RKO (cell line): ENCODE data around the gene DGAT2.
"Not testable (repeated sequence)": the region's sequence is repeated elsewhere in the genome, so short reads cannot be mapped to it uniquely, and the experiment has no call there.

ENCODE experiments used
- DNase-seq: peaks from one replicate; pipeline ENCODE4 v3.0.0-alpha.2; 2016; ENCODE audit warnings: low spot score

DGAT2 gene

DNA sequence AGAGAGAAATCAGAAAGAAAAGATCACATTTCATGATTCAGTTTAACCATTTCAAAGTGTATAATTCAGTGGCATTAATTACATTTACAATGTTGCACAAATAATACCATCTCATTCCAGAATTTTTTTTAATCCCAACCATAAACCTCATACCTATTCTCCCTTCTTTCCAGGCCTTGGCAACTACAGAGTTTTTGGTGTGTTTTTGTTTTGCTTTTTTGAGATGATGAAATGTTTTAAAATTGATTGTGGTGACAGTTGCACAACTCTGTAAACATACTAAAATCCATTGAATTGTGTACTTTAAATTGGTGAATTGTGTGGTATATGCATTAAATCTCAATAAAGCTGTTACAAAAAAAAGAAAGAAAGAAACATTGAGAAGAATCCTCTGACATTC lies 13.6 kb upstream of the DGAT2 start:
- not testable (repeated sequence) for DNase-seq

DNA sequence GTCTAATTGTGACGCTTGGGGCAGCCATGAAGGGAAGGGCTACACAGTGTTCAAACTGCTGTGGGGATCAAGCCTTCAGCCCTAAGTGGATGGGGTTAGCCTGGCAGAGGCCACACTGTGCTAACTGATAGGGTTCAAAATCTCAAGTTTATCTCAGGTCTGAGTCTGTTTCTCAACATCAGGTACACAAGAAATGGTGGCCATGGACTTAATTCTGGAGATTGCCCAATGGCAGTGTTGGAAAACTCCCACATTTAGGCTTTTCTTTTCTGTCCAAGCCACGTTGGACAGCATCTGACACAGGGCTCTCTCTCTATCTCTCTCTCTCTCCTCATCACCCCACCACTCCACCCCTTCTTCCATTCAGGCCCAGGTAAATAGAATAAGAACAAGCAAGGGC lies 10.9 kb upstream of the DGAT2 start:
- DNase-seq, result no peak

DNA sequence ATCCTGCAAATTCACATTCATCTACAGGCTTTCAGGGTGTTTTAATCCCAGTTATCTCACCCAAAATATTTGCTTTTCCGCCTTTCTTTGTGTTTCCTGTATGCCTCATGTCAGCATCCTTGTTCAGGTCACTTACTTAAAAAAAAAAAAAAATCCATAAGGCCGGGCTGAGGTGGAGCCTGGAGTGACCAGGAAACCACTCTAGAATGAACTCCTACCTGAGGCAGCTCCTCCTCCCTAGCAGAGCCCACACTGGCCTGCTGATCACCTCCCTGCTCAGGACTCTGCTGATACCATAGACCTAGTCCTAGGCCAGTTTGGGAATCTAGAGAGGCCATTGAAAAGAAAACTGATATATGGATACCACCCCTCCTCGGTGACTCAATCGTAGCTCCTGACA lies 8.7 kb upstream of the DGAT2 start:
- DNase-seq, result no peak

DNA sequence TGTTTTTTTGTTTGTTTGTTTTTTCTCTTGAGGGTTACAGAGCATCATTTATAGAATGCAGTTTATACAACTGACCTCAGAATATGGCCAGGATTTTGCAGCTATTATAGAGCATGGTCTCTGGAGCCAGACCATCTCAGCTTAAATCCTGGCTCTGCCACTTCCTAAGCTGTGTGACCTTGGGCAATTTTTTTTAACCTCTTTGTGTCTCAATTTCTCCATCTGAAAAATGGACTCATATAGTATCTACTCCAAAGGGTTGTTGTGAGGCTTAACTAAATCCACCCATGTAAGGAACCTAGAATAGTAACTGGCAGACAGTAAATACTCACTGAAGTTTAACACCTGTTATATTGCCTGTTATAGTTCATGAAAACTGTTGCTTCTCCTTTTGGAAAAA lies 8.3 kb upstream of the DGAT2 start:
- no peak for DNase-seq

DNA sequence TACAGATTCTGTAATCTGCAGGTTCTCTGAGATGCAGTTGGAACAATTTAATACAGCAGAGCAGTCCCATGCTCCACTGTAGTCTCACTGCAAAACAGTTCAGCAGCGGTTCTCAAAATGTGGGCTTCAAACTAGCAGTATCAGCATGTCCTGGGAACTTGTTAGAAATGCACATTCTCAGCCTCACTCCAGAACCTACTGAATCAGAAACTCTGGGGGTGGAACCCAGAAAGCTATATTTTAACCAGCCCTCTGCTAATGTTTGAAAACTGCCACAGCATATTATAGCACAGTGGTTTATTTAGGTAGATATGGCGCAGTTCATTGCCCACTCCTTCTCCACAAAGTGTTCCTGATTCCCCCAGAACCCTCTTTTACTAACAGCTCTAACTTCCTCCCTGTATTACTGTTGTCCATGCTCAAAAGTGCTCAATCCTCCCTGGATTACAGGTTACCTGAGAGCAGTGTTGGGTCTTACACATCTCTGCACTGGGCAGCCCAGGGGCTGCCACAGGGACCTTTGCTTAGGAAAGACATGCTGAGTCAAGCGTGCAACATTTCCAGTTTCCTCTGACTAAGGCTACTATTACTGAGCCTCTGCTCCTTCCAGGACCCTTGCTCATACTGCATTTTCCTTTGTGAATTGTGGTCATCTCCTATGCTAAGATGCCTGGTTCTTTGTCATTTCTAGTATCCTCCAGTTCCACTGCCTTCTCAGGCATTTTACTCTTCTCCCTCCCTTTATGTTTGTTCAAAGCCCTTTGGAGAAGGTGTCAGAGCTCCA lies 7.7 kb upstream of the DGAT2 start:
- peak; percentile 42 for DNase-seq

DNA sequence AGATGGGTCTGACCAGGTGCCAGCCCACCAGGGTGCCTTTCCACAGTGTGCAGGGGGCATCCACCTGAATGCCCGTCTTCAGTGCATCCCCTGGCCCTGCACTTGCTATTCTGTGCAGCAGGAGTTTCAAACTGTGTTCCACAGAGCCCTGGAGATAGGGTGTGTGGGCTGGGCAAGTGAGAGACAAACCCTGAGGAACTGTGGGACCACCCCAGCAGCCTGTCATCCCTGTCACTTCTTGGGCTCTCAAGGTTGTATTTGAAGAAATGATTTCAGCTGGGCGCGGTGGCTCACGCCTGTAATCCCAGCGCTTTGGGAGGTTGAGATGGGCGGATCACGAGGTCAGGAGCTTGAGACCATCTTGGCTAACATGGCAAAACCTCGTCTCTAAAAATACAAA lies 6.4 kb upstream of the DGAT2 start:
- no peak for DNase-seq

DNA sequence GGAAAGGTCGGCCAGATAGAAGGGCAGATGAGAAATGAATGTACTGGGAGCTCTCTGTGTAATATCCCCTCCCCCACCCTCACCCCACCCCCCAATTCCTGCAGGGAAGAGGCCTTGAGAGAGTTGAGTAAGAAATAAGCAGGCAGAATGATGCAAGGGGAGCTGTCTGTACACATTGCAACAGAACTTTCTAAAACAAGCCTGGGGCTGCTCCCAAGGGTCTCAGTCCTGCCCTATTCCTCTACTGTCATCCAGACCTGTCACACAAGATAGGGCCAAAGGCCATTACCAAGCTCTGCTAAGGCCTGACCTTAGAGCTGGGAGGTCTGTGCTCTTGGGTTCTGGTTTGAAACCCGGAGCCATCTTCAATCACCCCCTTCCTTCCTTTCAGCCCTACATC lies 5.7 kb upstream of the DGAT2 start:
- no peak for DNase-seq

DNA sequence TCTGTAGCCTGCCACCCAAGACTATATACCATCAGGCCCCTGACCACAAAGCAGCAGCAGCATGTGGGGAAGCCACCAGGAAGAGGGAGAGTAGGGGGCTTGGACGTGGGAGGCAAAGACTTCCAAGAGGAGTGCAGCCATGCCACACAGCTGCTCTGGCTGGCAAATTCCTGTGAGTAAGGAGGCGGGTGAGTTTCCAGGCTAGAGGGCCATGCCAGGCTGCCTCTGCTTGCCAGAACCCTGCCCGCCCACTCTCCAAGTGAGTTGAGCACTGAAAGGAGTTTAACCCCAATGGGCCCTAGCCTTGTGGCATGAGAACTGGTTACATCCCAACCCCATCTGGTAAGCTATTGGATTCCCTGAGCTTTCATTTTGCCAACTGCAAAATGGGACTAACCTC lies 4.7 kb upstream of the DGAT2 start:
- no peak for DNase-seq

DNA sequence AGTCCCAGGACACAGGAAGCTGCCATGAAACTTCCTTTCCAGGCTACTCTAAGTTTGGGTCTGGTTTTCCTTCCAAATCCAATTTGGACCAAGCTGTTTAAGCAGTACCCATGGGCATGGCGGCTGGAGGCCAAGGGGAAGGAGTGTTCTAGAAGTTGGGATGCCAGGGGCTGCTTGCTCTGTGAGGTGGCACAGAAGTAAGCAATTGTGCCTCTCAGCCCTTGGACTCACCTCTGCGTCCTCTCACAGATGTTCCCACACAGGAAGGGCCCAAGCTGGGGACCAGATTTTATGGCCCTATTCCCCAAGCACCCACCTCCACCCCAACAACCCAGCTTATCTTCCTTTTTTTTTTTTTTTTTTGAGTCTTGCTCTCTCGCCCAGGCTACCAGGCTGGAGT lies 3.5 kb upstream of the DGAT2 start:
- DNase-seq, result no peak

DNA sequence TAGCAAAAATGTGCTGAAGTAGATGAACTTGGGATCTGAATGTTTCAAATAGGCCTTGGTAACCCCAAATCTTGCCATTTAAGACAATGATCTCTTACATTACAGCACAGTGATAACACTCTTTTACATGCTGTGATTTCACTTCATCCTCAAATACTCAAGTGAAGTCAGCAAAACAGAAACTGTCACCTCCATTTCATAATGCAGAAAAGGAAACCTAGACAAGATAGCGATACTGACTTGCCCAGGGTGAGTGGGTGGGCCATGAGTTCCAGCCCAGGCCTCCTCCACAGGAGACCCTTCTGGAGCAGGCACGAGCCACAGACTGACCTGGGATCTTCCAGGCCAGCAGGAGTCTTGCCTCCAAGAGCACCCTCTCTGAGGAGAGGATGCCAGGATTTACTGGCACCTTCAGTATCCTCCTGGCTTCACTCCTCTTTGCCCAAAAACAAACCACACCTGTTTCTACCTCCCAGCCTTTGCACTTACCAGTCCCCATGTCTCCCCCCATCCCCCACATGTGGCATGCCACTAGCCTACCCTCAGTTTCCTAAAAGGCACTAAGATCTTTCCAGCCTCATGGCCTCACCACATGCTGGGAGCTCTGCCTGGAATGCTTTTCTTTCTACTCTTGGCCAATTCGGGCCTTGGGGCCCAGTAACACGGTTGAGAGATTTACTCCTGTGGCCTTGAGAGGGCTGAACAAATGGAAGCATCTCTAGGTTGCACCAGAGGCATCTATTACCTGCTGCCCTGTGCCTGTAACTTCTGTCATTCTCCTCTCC lies 1.9 kb upstream of the DGAT2 start:
- DNase-seq, result no peak

DNA sequence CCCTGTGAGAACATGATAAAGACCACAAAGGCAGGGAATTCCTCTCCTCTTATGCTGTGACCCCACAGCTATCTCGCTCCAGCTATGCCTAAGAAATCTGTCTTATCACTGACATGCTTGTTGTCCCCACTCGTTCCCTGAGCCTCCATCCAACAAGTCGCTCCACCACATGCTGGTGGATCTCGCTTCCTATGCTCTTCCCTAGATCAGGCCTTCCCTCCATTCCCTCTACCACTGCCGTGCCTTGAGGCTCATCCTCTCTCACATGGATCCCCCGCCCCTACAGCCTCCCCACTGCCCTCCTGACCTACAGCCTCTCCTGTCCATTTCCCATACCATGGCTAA lies 1.4 kb upstream of the DGAT2 start:
- no peak for DNase-seq

DNA sequence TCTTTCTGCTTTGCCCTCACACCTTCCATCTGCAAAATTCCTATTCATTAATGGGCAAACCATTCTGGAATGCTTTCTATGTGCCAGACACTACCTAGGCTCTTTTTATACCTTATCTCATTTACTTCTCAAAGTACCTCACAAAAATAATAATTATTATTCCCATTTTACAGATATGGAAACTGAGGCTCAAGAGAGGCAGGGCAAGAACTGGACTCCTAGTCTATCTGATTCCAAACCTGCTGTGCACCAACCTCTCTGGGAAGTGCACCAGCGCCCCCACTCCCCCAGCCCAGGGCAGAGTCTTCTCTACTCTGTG lies 826 bp upstream of the DGAT2 start:
- no peak for DNase-seq

DNA sequence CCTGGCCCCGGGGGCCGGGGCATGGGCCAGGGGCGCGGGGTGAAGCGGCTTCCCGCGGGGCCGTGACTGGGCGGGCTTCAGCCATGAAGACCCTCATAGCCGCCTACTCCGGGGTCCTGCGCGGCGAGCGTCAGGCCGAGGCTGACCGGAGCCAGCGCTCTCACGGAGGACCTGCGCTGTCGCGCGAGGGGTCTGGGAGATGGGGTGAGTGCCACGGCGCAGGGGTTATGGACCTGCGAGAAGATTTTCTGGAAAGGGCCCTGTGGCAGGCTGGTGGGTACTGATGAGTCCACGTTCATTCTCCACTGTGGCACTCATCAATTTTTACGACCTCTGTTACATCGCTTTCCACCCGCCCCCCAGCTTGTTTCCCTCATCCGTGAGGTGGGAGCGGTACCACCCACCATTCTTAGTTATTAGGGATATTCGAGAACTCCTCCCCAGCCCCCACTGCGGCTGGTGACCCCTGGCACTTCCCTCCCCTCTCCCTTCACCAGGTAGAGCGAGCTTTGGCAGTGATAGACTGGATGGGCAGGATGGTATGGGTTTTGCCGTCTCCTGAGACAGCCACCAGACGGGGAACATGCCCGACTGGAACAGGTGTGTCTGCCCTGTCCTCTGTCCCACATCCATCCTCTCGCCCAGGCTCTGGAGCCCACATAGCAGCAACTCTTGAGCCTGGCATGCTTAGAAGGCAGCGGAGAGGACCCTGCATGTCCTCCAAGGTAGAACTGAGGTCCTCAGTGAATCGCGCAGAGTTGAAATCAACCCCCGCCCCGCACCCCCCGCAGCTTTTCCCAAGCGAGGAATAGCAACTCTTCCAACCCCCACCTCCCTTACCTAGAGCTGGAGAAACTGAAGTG lies 562 bp downstream of the DGAT2 start:
- peak; percentile 8 for DNase-seq

DNA sequence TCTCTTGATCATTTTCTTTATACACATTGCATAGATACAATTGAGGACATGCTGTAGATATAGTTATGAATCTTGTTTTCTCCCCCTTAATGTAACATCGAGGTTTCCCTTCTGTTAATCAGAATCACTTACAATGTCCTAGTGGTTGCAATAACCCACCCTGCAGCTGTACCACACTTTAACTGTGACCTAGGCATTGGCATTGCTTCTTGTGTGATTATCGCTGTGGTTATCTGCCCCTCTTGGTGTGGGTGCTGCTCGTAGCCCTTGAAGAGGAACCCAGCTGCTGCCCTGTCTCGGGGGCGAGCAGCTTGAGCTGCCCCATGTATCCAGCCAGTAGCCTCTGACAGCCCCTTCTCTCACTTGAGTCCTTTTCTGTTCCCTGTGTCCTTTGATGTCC lies 1.5 kb downstream of the DGAT2 start:
- no peak for DNase-seq

DNA sequence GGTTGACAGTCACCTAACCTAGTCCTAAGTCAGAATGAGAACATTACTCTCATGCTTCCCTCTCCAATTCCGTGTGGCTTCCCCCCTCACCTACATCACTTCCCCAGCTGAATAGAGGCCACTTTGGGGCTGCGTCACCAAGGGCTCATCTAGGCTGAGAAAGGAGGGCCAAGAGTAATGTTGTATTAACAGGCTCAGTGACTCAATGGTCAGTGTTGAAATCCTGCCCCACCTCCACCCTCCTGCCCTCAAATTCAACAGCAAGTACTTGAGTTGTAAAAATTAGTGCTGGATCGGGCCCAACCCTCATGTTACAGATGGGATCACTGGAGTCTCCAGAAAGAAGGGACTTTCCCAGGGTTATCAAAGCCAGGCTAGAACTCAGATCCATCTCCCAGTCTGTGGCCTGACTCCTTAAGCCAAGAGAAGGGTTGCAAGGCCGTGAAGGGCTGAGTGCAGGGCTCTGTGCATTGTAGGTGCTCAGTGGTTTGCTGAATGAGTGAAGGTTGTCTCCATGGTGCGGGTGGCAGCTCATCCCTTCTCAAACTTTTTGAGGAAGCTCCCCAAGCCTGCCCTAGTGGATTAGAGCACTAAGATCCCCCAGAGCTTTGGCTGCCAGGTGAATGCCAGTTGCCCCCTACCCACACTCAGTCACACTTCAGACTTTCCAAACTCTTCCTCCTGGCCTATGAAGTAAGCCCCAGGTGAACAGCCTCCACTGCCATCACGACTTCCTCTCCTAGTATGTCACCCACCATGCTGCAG lies 3.2 kb downstream of the DGAT2 start:
- DNase-seq, result no peak

DNA sequence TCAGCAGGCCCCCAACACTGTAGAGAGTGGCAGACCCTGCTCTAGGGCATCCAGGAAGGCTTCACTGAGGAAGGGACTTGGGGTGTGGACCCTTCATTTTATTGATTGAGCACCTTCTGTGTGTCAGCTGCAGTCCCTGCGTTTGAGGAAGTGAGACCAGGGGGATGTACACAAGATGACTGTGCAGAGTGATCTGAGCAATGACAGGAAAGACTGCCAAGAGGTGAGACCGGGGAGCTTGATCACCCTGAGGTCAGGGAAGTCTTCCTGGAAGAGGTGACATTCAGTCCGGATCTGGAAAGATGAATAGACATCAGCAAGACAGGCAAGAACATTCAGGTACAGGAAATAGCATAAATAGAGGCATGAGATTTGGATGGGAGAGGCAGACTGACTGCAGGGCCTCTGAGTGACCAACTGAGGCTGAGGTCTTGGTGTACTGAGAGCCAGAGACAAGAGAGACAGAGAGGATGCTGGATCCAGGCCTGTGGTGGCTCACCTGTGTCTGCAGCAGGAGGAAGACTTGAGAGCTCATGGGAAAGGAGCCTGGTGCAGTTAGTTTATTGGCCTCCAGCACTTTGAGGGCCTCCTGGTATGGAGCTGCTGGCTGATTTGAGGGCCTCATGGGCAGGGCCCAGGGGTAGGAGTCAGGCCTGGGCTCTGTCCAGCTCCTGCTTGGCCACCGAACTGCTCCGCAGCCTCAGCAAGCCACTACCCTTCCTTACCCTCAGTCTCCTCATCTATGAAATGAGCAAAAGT lies 5.2 kb downstream of the DGAT2 start:
- no peak for DNase-seq

DNA sequence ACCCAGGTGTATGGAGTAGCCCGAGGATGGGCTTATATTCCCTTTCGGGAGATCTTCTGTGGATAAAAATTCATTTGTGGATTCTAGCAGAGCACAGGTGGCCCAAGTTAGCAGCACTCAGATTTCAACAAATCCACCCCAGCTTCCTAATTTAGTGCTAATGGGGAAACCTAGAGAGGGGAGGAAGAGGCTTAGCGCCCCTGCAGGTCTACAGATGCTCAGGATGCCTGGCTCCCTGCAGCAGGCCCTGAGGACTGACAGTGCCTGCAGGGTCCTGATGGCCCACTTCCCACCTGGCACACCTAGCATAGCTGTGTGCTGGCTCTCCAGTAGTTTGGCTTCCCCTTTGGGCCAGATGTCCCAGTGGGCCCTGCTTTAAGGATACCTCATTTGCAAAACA lies 6.5 kb downstream of the DGAT2 start:
- DNase-seq, result no peak

DNA sequence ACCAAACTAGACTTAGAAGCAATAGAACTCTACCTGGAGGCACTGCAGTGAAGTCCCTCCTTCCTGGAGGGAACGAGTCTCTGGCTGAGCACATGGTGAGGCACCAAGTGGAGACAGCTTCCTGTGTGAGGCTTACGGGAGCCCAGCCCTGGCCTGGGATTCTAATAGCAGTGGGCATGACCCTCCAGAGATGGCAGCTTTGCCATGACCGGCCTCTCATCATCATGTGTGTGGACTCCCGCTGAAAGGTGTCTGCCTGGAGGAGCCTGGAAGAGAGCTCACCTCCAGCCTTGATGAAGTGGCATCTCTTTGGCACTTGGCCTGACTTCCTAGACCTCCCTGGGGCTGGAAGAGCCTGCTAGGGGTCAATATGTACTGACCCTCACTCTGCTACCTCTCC lies 8.0 kb downstream of the DGAT2 start:
- DNase-seq, result no peak

DNA sequence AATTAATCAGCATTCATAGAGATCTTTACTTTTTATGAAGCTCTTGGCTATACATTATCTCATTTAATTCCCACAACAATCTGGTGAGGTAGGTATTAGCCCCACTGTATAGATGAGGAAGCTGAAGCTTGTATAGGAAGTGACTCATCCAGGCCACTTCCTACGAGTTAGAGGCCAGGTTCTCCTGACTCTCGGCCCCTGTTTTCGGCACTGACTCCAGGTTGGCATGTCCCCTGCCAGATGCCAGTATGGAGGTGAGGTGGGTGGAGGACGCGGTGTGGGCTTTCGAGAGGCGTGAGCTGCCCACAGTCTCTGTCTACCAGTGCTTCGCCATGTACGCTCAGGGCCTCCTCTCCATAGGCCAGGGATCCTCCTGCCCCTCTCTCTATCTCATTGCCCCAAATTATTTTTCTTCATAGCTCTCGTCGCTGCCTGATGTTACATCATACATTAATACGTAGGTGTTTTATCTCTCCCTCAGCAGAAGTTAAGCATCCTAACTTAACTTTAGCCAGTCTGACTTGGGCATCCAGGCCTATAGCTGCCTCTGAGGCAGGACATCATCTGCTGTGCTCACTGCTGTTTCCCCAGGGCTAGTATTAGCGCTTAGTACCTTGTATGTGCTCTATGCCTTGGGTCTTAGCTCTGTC lies 9.0 kb downstream of the DGAT2 start:
- peak; percentile 8 for DNase-seq

DNA sequence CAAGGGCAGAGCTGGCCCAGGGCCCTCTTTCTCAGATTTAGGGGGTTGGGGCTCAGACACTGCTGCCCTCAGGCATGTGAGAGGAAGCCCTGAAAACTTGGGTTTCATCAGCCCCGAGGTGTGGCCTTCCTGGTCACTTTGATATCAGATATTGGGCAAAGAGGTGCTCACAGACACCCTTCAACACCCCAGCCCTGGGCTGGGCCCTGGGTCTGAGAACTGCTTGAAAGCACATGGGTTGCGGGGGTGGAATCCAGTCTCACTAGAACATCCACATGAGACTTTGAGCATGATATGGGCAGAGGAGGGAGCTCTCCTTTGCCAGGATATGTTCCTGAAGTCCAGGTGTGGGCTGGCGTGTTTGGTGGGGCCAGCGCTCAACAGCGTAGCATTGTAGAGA lies 10.4 kb downstream of the DGAT2 start:
- DNase-seq, result no peak

DNA sequence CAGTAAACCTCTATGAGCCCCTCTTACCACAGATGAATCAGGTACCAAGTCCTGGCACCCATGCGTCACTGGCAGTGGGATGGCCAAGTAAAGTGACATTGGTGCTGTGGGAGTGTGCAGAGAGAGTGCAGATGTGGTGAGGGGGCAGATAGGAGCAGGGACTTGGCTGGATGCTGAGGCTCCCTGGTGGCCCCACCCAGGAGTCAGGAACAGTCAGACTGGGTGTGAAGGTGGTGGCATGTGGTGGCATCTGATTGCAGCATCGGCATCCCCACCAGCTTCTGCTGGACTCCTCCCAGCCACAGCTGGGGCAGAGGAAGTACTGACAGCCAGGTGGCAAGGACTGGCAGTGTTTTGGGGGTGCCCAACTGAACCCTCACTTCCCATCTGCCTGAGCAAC lies 11.4 kb downstream of the DGAT2 start:
- DNase-seq, result no peak
